ENCODE data around the gene SMG5.

The SMG5 gene

DNA sequence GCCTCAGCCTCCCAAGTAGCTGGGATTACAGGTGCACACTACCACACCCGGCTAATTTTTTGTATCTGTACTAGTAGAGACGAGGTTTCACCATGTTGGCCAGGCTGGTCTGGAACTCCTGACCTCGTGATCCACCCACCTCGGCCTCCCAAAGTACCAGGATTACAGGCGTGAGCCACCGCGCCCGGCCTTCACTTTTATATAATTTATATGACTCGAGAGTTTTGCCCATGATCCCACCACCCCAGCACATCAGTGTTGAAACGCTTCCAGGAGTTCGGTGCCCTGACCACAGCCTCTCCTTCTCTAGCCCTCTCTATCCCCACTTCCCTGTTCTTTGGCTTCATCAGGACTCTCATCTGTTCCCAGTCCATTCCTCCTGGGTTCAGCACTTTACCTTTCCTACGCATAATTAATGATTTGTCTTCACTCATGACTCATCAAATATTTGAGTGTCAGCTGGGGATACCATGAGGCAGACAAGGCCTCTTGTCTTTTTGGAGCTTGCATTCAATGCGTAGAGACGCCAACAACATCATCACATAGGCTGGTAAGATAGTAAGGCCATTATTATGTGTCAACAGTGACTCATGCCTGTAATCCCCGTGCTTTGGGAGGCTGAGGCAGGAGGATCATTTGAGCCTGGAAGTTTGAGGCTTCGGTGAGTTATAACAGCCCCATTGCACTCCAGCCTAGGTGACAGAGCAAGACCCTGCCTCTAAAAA, 68.4 kb downstream of the SMG5 start:
- Histone ChIP-seq H3K27me3 (replicated peaks; ENCODE audit: insufficient read depth, low read length) (no peaks in the 10 kb centered on the region), H3K9me2 (replicated peaks; ENCODE audit: insufficient read depth, low read length) (no peaks in the 10 kb centered on the region), H3K79me2 (ENCODE audit: low read length) (peaks cover 44% of the 10 kb centered on the region), H3K4me1 (ENCODE audit: low read length) (peaks cover 28% of the 10 kb centered on the region), H2AFZ (ENCODE audit: low read length) (no peak overlapping the region), H3K4me3 (ENCODE audit: low read length) (peak overlapping the region; percentile 90; the same call in 1 of the 2 replicates), H3F3A (ENCODE audit: insufficient read depth, low read length) (peaks cover 32% of the 10 kb centered on the region), H3K9me3 (replicated peaks; ENCODE audit: insufficient read depth, low read length) (no peaks in the 10 kb centered on the region), H3K4me2 (ENCODE audit: low read depth, low read length) (peak overlapping the region; percentile 80; the same call in 1 of the 2 replicates), H3K36me3 (replicated peaks; ENCODE audit: insufficient read depth, low read length) (no peaks in the 10 kb centered on the region; the same call in 1 of the 2 replicates), H3K9ac (ENCODE audit: low read length) (peak overlapping the region; percentile 94; the same call in 1 of the 2 replicates), H3K27ac (ENCODE audit: low read length) (no peak overlapping the region), H4K20me1 (ENCODE audit: insufficient read depth, low read length) (no peaks in the 10 kb centered on the region)
- DNase-seq: no peak
- TF ChIP-seq EZH2 (optimal IDR thresholded peaks at IDR 0.05; ENCODE audit: low read depth, low read length): no peak
- TF ChIP-seq, protein P1, sequence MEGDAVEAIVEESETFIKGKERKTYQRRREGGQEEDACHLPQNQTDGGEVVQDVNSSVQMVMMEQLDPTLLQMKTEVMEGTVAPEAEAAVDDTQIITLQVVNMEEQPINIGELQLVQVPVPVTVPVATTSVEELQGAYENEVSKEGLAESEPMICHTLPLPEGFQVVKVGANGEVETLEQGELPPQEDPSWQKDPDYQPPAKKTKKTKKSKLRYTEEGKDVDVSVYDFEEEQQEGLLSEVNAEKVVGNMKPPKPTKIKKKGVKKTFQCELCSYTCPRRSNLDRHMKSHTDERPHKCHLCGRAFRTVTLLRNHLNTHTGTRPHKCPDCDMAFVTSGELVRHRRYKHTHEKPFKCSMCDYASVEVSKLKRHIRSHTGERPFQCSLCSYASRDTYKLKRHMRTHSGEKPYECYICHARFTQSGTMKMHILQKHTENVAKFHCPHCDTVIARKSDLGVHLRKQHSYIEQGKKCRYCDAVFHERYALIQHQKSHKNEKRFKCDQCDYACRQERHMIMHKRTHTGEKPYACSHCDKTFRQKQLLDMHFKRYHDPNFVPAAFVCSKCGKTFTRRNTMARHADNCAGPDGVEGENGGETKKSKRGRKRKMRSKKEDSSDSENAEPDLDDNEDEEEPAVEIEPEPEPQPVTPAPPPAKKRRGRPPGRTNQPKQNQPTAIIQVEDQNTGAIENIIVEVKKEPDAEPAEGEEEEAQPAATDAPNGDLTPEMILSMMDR (IDR thresholded peaks at IDR 0.05; ENCODE audit: low read length): no peak

DNA sequence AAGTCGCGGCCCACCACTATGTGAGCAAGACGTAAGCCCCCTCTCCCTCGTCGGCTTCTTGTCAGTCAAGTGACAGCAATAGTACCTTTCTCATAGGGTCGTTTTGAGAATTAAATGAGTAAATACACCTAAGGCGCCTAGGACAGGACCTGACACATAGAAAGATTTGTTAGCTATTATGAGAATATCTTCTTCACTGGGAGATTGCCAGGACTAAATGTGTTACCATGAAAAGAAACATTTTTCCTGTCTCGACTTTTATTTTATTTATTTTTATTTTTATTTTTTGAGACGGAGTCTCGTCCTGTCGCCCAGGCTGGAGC, 69.0 kb downstream of the SMG5 start:
- H3F3A ChIP-seq (ENCODE audit: insufficient read depth, low read length): peaks cover 31% of the 10 kb centered on the region
- H3K27me3 ChIP-seq (replicated peaks; ENCODE audit: insufficient read depth, low read length): no peaks in the 10 kb centered on the region
- TF ChIP-seq EZH2phosphoT487 (IDR thresholded peaks at IDR 0.05; ENCODE audit: low read length): no peak
- TF ChIP-seq EZH2 (optimal IDR thresholded peaks at IDR 0.05; ENCODE audit: low read depth, low read length): no peak
- TF ChIP-seq, protein P1 (IDR thresholded peaks at IDR 0.05; ENCODE audit: low read length): no peak
- peaks cover 4% of the 10 kb centered on the region; the same call in 1 of the 2 replicates for H3K36me3 ChIP-seq (replicated peaks; ENCODE audit: insufficient read depth, low read length)
- no peak for DNase-seq
- H3K9me2 ChIP-seq (replicated peaks; ENCODE audit: insufficient read depth, low read length): no peaks in the 10 kb centered on the region
- peaks cover 26% of the 10 kb centered on the region for H3K4me1 ChIP-seq (ENCODE audit: low read length)
- peak overlapping the region; percentile 94 for H3K9ac ChIP-seq (ENCODE audit: low read length)
- peaks cover 43% of the 10 kb centered on the region for H3K79me2 ChIP-seq (ENCODE audit: low read length)
- H2AFZ ChIP-seq (ENCODE audit: low read length): peak overlapping the region; percentile 80
- H3K27ac ChIP-seq (ENCODE audit: low read length): peak overlapping the region; percentile 88
- peak overlapping the region; percentile 80 for H3K4me2 ChIP-seq (ENCODE audit: low read depth, low read length)
- H4K20me1 ChIP-seq (ENCODE audit: insufficient read depth, low read length): no peaks in the 10 kb centered on the region
- H3K4me3 ChIP-seq (ENCODE audit: low read length): peak overlapping the region; percentile 90
- H3K9me3 ChIP-seq (replicated peaks; ENCODE audit: insufficient read depth, low read length): no peaks in the 10 kb centered on the region

DNA sequence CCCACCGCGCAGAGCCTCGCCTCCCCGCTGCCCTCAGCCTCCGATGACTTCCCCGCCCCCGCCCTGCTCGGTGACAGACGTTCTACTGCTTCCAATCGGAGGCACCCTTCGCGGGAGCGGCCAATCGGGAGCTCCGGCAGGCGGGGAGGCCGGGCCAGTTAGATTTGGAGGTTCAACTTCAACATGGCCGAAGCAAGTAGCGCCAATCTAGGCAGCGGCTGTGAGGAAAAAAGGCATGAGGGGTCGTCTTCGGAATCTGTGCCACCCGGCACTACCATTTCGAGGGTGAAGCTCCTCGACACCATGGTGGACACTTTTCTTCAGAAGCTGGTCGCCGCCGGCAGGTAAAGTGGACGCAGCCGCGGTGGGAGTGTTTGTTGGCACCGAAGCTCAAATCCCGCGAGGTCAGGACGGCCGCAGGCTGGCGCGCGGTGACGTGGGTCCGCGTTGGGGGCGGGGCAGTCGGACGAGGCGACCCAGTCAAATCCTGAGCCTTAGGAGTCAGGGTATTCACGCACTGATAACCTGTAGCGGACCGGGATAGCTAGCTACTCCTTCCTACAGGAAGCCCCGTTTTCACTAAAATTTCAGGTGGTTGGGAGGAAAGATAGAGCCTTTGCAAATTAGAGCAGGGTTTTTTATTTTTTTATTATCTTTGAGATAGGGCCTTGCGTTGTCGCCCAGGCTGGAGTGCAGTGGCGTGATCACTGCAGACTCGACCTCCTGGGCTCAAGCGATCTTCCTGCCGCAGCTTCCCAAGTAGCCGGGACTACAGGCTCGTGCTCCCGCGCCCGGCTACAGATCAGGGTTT, 69.6 kb downstream of the SMG5 start, which contains the start of gene PMF1:
Gene PMF1 (plus strand): TSS at position 175 of the 811 bp plus-strand sequence. CDS start 9 bp downstream, at position 184.
- peak within 1 kb of the TSS; percentile 80 for H3K4me2 ChIP-seq (ENCODE audit: low read depth, low read length)
- H4K20me1 ChIP-seq (ENCODE audit: insufficient read depth, low read length): no peaks in the 10 kb centered on the region
- peak within 1 kb of the TSS; percentile 80 for H2AFZ ChIP-seq (ENCODE audit: low read length)
- peak; percentile 100 for DNase-seq
- H3K9me2 ChIP-seq (replicated peaks; ENCODE audit: insufficient read depth, low read length): no peaks in the 10 kb centered on the region
- peaks cover 4% of the 10 kb centered on the region; the same call in 1 of the 2 replicates for H3K36me3 ChIP-seq (replicated peaks; ENCODE audit: insufficient read depth, low read length)
- H3K79me2 ChIP-seq (ENCODE audit: low read length): peaks cover 39% of the 10 kb centered on the region
- H3K9ac ChIP-seq (ENCODE audit: low read length): peak within 1 kb of the TSS; percentile 94
- H3K27me3 ChIP-seq (replicated peaks; ENCODE audit: insufficient read depth, low read length): no peaks in the 10 kb centered on the region
- TF ChIP-seq, protein P1 (IDR thresholded peaks at IDR 0.05; ENCODE audit: low read length): no peak
- TF ChIP-seq EZH2 (optimal IDR thresholded peaks at IDR 0.05; ENCODE audit: low read depth, low read length) (no peak), EZH2phosphoT487 (IDR thresholded peaks at IDR 0.05; ENCODE audit: low read length) (no peak)
- no peaks in the 10 kb centered on the region for H3K9me3 ChIP-seq (replicated peaks; ENCODE audit: insufficient read depth, low read length)
- H3K4me3 ChIP-seq (ENCODE audit: low read length): peak within 1 kb of the TSS; percentile 90
- peak within 1 kb of the TSS; percentile 88 for H3K27ac ChIP-seq (ENCODE audit: low read length)
- peaks cover 28% of the 10 kb centered on the region for H3F3A ChIP-seq (ENCODE audit: insufficient read depth, low read length)
- peaks cover 22% of the 10 kb centered on the region for H3K4me1 ChIP-seq (ENCODE audit: low read length)

All from MM.1S (cell line).